ENCODE results near the gene TXNDC12. TPM values are rescaled to one million over a fixed set of nuclear protein-coding genes. Genes with fewer than 3 reads are reported as not detected.

Gene TXNDC12
- total and polyA plus RNA-seq, 2 donors (not counting 1 experiment from before 2014, with no cell fraction given): 12.6 to 38.9 TPM

DNA sequence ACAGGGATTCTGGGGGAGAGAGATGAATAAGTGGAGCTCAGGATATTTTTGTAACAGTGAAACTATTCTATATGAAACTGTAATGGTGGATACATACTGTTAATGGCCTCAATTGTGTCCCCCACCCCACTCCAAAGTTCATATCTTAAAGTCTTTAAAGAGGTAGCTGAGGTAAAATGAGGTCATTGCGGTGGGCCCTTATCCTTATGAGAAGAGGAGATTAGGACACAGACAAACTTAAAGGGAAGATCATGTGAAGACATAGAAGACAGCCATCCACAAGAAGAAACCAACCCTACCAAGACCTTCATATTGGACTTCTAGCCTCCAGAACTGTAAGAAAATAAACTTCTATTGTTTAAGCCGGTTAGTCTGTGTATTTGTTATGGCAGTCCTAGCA, 9.8 kb downstream of the TXNDC12 start:
- TF ChIP-seq EZH2 (IDR thresholded peaks at IDR 0.05; ENCODE audit: borderline replicate concordance, insufficient read depth, low read depth, low read length, poor library complexity, severe bottlenecking) (no peak), CTCF (IDR thresholded peaks at IDR 0.05) (no peak)
- CTCF ChIA-PET: no interaction called here
- peaks cover 47% of the 10 kb centered on the region for H3K79me2 ChIP-seq (ENCODE audit: control insufficient read depth, insufficient read depth, low read length)

DNA sequence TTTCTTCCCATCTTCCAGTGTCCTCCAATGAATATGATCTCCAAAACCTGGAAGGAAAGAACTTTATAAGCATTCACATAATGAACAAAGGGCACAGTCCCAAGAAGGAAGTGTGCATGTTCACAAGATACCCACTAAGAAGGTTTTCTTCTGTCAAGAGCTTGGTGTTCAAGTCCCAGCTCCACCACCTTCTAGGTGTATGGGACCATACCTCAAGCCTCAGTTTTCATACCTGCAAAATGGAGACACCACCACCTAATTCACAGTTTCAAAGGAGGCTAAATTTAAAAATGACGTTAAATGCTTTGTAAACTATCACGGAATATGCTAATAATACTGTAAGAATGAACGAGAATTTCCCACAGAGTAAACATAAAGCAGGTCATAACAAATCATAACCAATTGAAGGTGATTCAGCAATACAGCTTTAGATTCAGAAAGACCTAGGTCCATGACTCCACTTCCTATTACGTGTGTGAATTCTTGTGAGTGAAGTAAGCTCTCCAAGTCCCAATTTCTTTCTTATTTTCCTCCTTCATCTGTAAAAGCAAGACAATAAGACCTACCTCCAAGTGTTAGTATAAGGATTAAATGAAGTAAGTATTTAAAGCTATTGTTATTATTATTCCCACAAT, 13.3 kb downstream of the TXNDC12 start:
- H2AFZ ChIP-seq (ENCODE audit: insufficient read depth, low read depth, low read length, poor library complexity, severe bottlenecking): no peak overlapping the region
- H3K4me2 ChIP-seq (replicated peaks; ENCODE audit: low read depth, low read length, poor library complexity, severe bottlenecking): no peak overlapping the region
- no peaks in the 10 kb centered on the region for H3K9me3 ChIP-seq (ENCODE audit: control extremely low read depth in 1 of 3, control insufficient read depth in 2 of 3, insufficient read depth in 1 of 3, low read length in 2 of 3)
- no peaks in the 10 kb centered on the region for H4K20me1 ChIP-seq (ENCODE audit: control insufficient read depth, insufficient read depth, low read length, poor library complexity, severe bottlenecking)
- CTCF ChIA-PET: no interaction called here
- H3K27me3 ChIP-seq (replicated peaks in 1 of 4; ENCODE audit: control extremely low read depth in 1 of 4, control insufficient read depth in 3 of 4, insufficient read depth in 4 of 4, low read length in 3 of 4): no peaks in the 10 kb centered on the region
- H3K27me3 Mint-ChIP-seq: no peaks in the 10 kb centered on the region
- TF ChIP-seq CTCF (IDR thresholded peaks at IDR 0.05) (no peak), EZH2 (IDR thresholded peaks at IDR 0.05; ENCODE audit: borderline replicate concordance, insufficient read depth, low read depth, low read length, poor library complexity, severe bottlenecking) (no peak)
- H3K36me3 ChIP-seq (replicated peaks in 1 of 2; ENCODE audit: control extremely low read depth in 1 of 2, control insufficient read depth in 1 of 2, extremely low read depth in 1 of 2, insufficient read depth in 2 of 2, low read length in 1 of 2): peaks cover 5 to 17% of the 10 kb centered on the region in 2 experiments
- H3K4me3 ChIP-seq (ENCODE audit: control extremely low read depth in 1 of 5, extremely low read depth in 1 of 5, insufficient read depth in 1 of 5, low read depth in 2 of 5, low read length in 4 of 5): no peak overlapping the region
- no CpG with 5 or more reads among the region's 4 CpGs for WGBS (ENCODE audit: insufficient coverage)
- ATAC-seq (ENCODE audit: low read depth) (no peak), DNase-seq (no peak)
- no peaks in the 10 kb centered on the region for H3K4me1 ChIP-seq (ENCODE audit: control insufficient read depth in 2 of 2, insufficient read depth in 2 of 2, low read length in 2 of 2)
- intact Hi-C loops (cut with micrococcal nuclease): no loop called here
- H3K79me2 ChIP-seq (ENCODE audit: control insufficient read depth, insufficient read depth, low read length): peaks cover 28% of the 10 kb centered on the region
- no peak overlapping the region for H3K9ac ChIP-seq (ENCODE audit: low read length)
- POLR2A ChIA-PET: no interaction called here
- H3K9me3 Mint-ChIP-seq (ENCODE audit: insufficient read depth): no peaks in the 10 kb centered on the region
- no peak overlapping the region for H3K27ac Mint-ChIP-seq
- H3K4me3 Mint-ChIP-seq: no peak overlapping the region
- H3K27ac ChIP-seq (ENCODE audit: low read length in 2 of 2): no peak overlapping the region
- no peaks in the 10 kb centered on the region for H3K4me1 Mint-ChIP-seq

More for the DNA sequence above, 9.8 kb downstream of the TXNDC12 start:
- no CpG with 5 or more reads among the region's 2 CpGs for WGBS (ENCODE audit: insufficient coverage)
- H3K4me3 Mint-ChIP-seq: no peak overlapping the region
- H3K9ac ChIP-seq (ENCODE audit: low read length): no peak overlapping the region
- DNase-seq (no peak), ATAC-seq (ENCODE audit: low read depth) (no peak)
- no peaks in the 10 kb centered on the region for H3K9me3 Mint-ChIP-seq (ENCODE audit: insufficient read depth)
- no peaks in the 10 kb centered on the region for H3K9me3 ChIP-seq (ENCODE audit: control extremely low read depth in 1 of 3, control insufficient read depth in 2 of 3, insufficient read depth in 1 of 3, low read length in 2 of 3)
- H3K36me3 ChIP-seq (replicated peaks in 1 of 2; ENCODE audit: control extremely low read depth in 1 of 2, control insufficient read depth in 1 of 2, extremely low read depth in 1 of 2, insufficient read depth in 2 of 2, low read length in 1 of 2): peaks cover 3 to 9% of the 10 kb centered on the region in 2 experiments
- no peaks in the 10 kb centered on the region for H3K27me3 Mint-ChIP-seq
- intact Hi-C loops (cut with micrococcal nuclease): no loop called here
- H3K27ac Mint-ChIP-seq: no peak overlapping the region
- no peak overlapping the region for H3K27ac ChIP-seq (ENCODE audit: low read length in 2 of 2)
- H3K4me1 ChIP-seq (ENCODE audit: control insufficient read depth in 2 of 2, insufficient read depth in 2 of 2, low read length in 2 of 2): no peaks in the 10 kb centered on the region
- H4K20me1 ChIP-seq (ENCODE audit: control insufficient read depth, insufficient read depth, low read length, poor library complexity, severe bottlenecking): peaks cover 14% of the 10 kb centered on the region
- no peak overlapping the region for H2AFZ ChIP-seq (ENCODE audit: insufficient read depth, low read depth, low read length, poor library complexity, severe bottlenecking)
- no peak overlapping the region for H3K4me3 ChIP-seq (ENCODE audit: control extremely low read depth in 1 of 5, extremely low read depth in 1 of 5, insufficient read depth in 1 of 5, low read depth in 2 of 5, low read length in 4 of 5)
- peaks cover 1% of the 10 kb centered on the region for H3K4me1 Mint-ChIP-seq
- H3K27me3 ChIP-seq (replicated peaks in 1 of 4; ENCODE audit: control extremely low read depth in 1 of 4, control insufficient read depth in 3 of 4, insufficient read depth in 4 of 4, low read length in 3 of 4): no peaks in the 10 kb centered on the region
- POLR2A ChIA-PET: no interaction called here
- no peak overlapping the region for H3K4me2 ChIP-seq (replicated peaks; ENCODE audit: low read depth, low read length, poor library complexity, severe bottlenecking)

All from B cell (primary cell).